COLO668 (cell line): ENCODE data around the gene ATP9A.
A peak's percentile ranks its signal among the peaks of the same experiment; 100 is the strongest.
"Not testable (repeated sequence)": the region's sequence is repeated elsewhere in the genome, so short reads cannot be mapped to it uniquely, and the experiment has no call there.

ENCODE experiments used
- DNase-seq: peaks from one replicate; lab custom pipeline; 2025; ENCODE audit not compliant: unreplicated experiment; lab: John Stamatoyannopoulos, UW

The ATP9A gene

DNA sequence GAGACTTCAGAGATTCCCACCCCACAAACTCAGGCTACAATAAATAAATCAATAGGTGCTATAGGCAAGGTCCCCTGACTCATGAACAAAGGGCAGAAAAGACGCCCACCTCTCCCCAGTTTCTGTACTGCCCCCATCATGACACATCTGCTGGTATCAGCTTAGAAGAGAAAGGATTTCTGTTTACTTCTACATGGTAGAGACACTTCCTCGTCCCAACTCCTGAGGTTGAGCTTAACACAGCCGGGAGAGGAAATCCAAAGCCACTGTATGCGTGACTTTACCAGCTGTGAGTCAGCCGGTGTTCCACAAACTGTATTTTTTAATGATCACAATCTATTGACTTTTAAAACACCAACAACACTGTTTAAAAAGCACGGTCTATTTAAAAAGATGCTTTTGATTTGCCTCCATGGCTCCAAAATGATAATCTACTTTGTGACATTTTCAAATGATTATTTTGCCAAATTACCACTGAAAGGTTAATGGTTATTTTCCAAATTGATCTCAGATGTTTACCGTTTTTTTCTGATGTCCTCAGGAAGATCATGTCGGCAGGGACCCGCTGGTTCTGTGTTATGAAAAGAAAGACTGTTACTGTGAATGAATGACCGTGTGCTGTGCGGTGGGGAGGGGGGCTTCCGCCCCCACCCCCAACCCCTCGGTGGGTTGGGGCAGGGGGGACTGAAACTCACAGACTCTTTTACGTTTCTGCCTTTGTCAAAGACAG lies 72.5 kb downstream of the ATP9A start:
- peak; percentile 20 for DNase-seq

DNA sequence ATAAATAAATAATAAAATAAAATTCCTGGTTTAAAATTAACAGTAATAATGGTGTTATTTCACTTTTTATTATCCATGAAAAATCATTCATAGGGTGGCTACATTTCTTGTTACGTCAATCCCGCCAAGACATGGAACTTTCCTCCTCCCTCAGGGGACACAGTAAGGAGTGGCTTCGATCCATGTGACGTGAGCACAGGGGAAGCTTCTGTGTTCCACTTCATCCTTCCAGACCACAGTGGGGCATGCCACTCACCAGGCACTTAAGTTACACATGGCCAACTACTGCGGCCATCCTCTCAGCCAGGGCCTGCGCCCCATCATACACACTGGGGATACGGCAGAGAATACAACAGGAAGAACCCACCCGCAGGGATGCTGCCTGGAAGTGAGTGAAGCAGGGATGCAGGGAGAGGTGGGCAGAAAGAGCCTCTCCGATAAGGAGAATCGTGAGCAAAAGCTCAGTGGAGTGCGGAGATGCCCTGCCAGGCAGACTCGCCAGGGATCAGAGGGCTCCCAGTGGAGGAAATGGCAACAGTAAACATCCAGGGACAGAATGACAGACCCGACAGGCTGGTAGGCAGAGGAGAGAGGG lies 75.3 kb downstream of the ATP9A start:
- DNase-seq = no peak

DNA sequence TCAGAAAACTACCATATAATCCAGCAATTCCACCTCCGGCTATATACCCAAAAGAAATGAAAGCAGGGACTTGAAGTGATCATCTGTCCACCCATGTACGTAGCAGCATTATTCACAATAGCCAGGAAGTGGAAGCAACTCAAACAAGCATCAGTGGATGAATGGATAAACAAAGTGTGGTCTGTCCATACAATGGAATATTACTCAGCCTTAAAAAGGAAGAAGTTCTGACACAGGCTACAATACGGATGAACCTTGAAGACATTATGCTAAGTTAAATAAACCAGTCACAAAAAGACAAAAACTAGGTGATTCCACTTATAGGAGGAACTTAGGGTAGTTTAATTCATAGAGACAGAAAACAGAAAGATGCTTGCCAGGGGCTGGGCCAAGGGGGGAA lies 76.5 kb downstream of the ATP9A start:
- DNase-seq = no peak

DNA sequence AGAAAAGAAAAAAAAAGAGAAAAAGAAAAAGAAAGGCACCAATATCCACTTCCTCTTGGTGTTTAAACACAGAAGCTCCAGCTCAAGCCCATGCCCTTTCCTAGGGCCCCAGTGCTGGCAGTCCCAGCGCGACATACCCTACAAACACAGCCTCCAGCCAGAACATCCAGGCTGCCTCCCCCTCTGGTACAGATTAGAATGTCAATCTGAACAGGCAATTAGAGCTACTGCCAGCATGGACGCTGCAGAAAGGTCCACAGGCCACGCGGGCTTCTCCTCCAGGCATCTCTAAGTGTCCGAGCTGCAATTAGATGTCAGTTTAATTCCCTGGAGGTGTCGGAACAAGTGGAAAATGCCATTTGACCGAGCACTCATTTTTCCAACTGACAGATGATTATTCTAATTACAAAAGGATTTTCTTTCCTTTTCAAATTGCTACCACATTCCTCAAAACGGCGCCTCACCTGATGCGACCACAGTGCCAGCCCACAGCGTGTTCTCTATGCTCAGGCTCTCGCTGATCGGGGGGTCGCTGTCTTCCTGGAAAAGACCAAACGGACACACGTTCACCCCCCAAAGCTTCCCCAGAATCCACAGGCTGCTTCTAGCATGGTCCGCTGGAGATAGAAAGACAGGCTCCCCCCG lies 79.5 kb downstream of the ATP9A start:
- no peak for DNase-seq

DNA sequence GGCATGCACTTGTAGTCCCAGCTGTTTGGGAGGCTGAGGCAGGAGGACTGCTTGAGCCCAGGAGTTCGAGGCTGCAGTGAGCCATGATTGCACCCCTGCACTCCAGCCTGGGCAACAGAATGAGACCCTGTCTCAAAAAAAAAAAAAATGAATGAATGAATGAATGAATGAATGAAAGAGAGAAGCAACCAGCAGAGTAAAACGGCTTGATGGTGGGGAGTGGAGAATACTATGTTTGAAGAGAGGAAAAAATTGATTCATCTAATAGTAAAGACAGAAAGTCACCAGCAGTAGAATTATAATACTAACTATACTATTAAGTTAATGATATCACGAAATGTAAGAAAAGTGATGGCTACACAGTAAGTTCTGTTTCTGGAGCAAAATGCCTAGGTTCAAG lies 80.6 kb downstream of the ATP9A start:
- DNase-seq = no peak

DNA sequence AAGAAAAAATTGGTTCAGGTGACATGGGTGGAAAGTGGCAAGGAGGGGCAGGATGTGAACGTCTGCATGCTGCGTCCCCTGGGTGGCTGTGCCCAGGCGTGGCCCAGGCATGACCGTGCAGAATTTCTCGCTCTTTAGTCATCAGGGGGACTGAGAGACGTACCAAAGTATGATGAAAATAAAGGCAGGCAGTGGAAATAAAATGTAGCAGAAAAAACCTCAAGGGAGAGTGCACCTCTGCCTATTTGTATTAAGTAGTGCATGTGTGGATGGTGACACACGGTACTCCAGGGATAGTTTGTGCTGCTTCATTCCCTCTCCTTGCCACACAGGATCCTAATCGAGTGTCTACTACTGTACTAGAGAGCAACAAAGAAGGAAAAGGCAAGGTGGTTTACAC lies 81.1 kb downstream of the ATP9A start:
- DNase-seq = no peak

DNA sequence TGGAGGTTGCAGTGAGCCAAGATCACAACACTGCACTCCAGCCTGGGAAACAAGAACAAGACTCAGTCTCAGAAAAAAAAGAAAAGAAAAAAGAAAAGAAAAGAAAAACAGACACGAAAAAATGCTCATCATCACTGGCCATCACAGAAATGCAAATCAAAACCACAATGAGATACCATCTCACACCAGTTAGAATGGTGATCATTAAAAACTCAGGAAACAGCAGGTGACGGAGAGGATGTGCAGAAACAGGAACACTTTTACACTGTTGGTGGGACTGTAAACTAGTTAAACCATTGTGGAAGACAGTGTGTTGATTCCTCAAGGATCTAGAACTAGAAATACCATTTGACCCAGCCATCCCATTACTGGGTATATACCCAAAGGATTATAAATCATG lies 82.7 kb downstream of the ATP9A start:
- DNase-seq = not testable (repeated sequence)

DNA sequence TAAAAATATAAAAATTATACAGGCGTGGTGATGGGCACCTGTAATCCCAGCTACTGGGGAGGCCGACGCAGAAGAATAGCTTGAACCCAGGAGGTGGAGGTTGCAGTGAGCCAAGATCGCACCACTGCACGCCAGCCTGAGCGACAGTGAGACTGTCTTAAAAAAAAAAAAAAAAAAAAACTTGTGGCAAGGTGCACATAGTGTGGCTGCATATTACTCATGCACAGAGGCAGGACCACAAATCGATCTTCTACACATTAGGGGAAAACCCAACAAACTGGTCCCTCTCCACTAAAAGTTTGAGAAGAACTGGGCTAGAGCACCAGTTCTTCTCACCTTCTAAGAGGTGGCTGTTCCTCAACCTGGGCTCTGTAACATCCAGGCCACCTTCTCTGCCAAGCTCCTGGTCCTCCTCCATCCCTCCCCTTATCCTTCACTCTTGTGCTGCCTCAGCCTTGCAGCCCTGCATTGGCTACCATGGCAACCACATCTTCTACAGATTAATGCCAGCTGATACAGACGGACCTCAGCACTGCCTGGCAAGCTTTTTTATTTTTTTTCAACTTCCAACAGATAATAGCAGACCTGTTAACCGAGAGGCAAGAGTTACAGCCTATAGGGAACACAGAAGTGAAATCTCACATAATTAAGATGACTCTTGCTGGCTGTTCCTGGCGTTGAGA lies 88.0 kb downstream of the ATP9A start:
- no peak for DNase-seq

DNA sequence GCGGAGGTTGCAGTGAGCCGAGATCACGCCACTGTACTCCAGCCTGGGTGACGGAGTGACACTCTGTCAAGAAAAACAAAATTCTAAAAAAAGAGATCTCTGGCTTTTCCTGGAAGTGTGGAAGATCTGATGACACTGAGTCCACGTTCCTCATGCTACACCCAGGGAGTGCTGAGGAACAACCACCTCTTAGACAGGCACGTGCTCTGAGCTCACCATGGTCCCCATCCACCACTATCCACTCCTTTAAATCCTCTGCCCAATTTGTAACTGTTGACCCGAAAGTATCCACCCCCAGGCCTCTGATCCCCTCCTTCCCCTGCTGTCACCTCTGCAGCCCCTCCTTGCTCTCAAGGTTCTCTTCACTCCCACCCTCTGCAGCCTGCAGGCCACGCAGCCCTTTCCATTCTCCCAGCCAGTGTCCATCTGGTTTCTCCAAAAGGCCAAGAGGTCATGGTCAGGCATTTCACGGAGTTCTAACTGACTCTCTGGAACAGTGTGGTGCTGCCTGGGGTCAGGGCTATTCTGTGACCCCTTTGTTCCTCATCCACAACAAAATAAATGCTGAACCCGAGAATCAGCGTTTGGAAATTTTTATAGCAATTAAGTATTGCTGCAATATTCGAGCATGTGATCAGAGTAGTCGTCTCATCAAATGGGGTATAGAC lies 88.8 kb downstream of the ATP9A start:
- DNase-seq = no peak

DNA sequence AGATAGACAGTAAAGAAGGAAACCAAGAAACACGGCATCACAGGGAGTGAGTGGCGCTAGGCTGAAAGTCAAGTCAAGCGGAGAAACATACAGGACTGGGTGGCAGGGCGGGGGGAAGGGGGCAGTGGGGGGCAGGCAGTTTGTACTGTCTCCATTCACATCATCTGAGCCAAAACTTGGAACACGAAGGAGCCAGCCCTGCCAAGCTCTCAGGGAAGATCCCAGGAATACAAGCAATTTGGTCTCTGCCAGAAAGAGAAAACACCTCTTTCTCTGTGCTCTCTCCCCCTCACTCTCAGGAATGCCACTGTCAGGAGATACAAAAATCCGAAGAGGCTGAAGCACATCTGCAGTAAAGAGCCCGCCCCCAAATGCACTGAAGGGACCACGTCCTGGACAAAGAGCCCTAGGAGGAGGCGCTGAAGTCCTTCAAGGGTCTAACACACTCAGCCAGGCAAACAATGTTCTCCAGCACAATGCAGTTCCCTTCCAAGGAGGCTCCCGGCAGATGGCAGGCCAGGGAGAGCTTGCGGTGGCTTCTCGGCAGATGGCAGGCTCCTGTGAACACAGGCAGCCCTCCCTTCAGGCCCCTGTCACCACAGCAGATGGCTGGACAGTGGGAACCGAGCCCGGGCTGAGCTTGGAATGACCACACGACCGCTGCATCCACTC lies 90.0 kb downstream of the ATP9A start:
- no peak for DNase-seq

DNA sequence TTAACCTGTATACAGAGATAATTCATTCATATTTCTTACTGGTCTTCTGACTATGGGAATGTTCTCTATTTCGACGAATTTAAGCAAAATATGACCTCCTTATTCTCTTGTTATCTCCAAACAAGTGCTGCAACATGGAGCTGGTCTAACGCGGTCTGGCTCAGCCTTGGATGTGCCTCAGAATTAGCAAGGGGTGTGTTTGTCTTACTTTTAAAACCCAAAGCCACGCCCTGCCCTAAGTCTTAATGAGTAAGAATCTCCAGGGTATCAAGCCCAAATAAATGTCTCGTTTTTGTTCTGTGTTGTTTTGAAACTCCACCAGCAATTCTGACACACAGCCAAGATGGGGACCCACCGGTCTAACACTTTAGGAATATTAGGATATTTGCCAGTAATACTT lies 99.2 kb downstream of the ATP9A start:
- no peak for DNase-seq

DNA sequence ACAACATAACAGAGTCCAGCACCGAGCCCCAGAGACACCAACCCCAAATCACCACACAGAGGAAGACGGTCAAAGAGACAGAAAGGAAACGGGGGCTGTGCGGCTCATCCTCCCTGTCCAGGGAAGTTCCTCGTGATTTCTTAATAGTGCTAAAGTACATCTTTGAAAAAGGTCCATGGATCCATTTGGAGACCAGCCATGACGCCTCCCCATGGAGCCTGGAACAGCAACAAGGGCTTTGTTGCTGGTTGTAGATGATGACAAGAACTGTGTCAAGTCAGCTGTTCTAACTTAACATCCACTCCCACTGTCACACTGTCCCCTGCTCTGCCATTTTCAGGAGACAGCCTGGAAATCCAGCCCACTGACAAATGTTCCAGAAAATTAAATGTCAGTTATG lies 99.7 kb downstream of the ATP9A start:
- DNase-seq = no peak

DNA sequence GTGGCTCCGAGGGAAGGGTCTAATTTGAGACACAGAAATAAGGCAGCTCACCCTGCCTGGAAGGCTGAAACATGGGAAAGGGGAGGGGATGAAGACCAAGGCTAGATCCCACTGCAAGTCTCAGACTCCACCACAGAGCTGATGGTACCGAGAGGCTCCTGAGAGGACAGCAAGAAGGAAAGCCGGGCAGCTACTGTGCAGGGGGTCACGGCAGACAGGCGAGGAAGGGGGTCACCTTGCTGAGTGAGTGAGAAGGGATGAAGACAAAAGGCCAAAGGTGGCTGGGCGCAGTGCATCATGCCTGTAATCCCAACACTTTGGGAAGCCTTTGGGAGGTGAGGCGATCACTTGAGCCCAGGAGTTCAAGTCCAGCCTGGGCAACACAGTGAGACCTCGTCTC lies 100.7 kb downstream of the ATP9A start:
- no peak for DNase-seq

DNA sequence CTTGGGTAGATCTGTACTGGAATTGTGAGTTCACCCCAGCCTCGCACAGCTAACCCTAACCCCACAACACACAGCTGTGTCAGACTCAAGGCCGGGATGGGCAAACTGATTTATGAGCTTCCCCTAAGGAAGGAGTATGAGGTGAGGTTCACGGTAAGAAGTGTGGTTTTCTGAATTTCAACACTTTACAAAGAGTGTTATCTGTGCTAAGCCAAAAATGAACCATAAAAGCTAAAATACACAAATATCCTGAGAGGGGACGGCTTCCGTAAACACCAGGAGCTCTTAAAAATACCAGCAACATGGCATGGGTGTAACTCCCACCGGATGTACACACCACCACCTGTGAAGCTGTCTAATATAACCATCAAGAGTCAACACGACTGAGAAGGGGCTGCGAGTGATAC lies 101.2 kb downstream of the ATP9A start:
- no peak for DNase-seq

DNA sequence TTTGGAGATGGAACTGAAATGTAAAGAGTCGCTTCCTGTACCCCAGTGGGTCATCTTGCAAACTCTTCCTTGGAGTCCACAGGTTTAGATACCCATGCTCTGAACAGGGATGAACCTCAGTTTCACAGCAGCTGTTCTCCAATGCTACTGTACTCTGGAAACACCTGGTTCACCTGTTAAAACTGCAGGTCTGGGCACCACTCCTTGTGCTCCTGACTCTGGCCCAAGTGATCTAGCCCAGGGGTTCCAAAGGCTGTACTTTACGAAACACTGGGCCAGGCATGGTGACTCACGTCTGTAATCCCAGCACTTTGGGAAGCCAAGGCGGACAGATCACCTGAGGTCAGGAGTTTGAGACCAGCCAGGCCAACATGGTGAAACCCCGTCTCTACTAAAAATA lies 102.1 kb downstream of the ATP9A start:
- DNase-seq = no peak

DNA sequence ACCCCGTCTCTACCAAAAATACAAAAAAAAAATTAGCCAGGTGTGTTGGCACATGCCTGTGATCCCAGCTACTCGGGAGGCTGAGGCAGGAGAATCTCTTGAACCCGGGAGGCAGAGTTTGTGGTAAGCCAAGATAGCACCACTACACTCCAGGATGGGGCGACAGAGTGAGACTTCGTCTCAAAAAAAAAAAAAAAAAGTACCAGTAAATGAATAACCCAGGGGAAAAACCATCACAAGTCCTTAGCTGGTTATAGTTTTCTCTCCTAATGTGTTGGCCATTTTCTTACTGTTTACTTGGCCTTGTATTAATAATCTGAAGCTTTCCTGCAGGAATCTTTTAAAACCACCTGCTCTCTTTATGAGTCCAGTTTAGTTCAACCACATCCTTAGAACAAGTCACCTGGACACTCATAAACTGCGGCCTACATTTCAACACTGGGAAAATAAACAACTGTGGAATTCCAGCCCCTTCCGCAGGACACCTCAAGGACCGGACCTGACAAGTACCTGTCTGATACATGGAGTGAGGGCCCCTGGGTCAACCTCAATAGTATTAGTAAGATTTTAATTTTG lies 102.6 kb downstream of the ATP9A start:
- no peak for DNase-seq

DNA sequence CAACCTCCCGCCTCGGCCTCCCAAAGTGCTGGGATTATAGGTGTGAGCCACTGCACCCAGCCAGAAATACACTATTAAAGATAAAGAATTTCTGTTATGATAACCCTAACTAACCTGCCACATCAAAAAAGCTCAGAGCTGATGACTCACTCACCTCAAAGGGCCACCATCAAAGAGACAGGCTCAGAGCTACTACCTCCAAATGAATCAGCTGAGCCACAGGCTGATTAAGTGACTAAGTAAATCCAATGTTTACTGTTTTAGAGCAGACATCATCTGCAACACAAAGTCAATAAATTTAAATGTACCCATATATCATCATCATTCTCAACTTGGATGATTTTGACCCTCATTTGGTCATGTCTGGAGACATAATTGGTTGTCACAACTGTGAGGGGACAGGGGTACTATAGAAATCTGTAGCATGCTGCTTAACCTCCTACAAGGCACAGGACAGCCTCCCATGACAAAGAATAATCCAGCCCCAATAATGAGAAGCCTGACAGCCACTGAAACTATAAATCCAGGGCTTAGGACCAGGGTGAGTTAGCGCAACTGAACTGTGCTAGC lies 106.5 kb downstream of the ATP9A start:
- DNase-seq = no peak

DNA sequence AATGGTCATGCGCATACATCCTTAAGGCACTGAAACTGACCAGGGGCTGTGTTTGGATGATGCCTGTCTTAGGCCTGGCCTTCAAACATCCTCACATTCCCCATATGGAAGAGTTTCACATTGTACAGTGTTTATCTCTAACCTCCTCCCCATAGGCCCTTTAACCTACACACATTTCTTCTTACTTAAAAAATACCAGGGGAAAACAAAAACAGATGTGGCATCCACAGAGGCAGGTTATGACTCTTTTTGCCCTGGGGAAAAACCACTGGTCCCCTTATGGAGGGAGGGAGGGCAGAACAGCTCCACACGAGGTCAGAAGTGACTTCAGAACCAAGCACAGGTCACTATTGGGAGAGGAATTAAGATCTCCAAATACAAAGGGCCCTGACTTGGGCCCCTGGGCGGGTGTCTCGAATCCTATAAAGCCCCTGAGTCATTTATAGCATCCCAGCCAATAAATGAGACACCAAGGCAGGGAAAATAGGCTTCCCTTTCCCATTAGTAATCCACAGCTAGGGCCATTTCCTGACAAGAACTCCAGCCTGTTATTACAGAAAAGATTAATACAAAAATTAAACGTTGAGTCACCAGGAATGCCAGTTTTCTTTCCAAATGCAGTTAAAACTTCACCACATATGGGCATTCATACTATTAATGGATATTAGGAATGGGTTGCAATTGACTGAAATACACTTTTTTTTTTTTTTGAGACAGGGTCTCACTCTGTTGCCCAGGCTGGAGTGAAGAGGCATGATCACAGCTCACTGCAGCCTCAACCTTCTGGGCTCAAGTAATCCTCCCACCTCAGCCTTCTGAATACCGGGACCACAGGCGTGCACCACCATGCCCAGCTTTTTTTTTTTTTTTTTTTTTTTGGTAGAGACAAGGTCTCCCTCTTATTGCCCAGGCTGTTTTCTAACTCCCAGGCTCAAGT lies 107.2 kb downstream of the ATP9A start:
- no peak for DNase-seq

DNA sequence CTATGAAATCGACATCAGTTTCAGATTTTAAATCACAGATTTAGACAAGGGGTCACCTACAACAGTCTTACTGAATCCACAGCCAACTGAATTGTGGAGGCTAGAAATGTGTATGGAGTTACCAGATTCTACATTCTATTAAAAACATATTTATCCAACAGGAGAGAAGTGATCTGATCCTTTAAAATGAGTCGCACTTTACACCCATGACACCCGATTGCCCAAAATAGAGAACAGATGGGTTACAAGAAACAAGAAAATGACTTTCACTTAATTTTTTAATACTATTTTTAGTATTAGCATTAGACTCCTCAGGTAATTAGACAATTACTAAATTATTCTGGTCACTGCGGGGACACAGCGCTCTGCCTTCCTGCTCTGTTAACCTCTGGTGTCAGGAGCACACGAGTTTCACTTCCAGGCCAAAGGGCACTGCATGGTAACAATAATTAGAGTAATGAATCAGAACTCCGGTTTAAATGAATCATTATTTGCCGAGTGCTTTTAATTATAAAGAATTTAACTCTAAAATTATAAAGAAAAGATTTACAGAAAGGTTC lies 108.6 kb downstream of the ATP9A start:
- DNase-seq = no peak
